ENCODE data around the gene MTCH2. TPM values are rescaled to one million over a fixed set of nuclear protein-coding genes. Genes with fewer than 3 reads are reported as not detected.
"Not testable (repeated sequence)": the region's sequence is repeated elsewhere in the genome, so short reads cannot be mapped to it uniquely, and the experiment has no call there.

Gene MTCH2
- total RNA-seq = 39.3 TPM

DNA sequence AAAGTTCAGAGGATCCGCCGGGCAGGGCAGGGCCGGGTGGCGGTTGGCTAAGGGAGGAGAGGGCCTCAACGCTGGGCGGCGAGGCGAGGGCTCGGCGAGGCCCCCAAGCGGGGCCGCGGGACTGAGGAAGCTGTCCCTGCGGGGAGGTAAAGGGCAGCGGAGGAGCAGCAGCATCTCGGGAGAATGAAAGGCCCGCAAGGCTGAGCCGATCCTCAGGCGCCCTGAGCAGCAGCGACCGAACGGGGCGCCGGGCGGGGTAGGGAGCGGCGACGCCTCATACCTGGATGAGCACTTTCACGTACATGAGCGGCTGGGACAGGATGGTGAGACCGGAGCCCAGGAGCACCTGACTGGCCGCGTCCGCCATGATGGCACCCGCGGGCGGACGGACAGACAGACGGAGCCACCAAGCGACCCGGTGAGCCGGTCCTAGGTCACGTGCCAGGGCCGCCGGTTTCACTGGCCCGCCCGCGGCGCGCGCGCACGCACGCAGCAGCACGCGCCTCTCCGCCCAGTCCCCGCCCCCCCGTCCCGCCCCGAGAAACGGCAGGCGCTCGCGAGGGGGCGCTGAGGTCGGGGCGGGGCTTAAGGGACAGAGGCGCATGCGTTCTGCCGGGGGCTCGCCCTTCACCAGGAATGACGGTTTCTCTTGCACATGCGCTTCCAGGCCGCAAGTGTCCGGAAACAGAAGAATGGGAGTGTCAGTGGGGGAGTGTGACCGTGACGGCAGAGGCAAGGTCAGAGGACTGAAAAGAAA, at the start of gene MTCH2:
TSS of gene MTCH2 (minus strand) at position 461 of the 757 bp plus-strand sequence. CDS start at position 367, 94 bp downstream.
- DNase-seq (ENCODE audit: low read depth in 2 of 3, low spot score in 2 of 3) = peak; percentile 95 to 98 (median 97)

DNA sequence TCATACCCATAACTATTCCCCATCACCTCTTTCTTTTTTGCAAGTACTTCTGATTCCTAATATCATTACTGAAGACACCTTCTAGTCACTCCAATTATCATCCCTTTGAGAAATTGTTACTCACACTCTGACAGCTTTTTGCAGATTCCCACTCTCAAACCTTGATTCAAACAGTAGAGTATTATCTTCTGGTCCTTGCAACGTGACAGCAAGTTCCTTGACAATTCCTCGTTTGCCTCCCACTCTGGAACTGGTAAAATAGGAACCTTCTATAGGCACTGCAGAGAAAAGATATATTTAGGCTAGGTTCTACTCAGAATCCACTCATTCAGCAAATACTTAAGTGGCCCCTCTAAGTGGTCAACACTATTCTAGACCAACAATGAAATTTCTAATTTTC, 49.6 kb upstream of the MTCH2 start:
- no peak for DNase-seq (ENCODE audit: low read depth in 2 of 3, low spot score in 2 of 3)

DNA sequence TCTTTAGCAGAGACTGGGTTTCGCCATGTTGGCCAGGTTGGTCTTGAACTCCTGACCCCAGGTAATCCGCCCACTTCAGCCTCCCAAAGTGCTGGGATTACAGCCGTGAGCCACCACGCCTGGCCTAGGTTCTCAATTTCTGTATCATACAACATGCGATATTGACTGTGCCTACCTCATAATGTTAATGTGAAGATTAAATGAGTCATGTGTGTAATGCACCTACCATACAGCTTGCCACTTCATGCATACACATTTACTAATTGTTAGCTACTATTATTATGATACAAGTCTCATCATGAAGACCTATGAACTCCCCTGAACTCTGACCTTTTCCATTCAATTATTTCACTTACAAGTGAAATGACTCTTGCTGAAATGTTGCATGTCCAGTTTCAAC, 47.1 kb upstream of the MTCH2 start:
- DNase-seq (ENCODE audit: low read depth in 2 of 3, low spot score in 2 of 3) = no peak

DNA sequence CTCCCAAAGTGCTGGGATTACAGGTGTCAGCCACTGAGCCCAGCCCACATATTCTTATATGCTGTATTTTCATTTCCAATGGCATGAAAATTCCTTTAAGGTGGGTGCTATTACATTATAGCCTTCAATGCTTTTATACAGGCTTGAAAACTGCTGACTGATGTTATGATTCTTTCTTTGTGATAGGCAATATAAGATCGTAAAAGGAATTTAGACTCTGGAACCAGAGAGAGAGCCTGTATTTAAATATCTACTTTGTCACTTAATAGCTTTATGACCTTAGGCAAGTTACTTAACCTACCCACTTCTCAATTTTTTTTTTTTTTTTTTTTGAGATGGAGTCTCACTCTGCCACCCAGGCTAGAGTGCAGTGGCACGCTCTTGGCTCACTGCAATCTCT, 46.6 kb upstream of the MTCH2 start:
- DNase-seq (ENCODE audit: low read depth in 2 of 3, low spot score in 2 of 3) = no peak

DNA sequence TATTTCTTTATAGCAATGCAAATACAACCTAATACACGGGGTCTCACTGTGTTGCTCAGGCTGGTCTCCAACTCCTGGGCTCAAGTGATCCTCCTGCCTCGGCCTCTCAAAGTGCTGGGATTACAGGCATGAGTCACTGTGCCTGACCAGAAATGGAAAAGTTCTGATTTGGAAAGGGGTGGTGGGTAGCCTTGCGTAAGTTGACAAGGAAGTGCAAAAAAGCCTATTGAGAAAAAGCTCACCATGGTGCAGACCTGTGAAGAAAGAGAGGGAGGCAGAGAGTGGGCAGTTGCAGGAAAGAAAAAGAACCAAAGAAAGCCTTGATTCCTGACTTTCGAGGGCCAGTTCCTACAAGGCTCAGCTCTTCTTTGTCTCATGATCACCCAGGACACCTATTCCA, 45.8 kb upstream of the MTCH2 start:
- DNase-seq (ENCODE audit: low read depth in 2 of 3, low spot score in 2 of 3) = no peak

DNA sequence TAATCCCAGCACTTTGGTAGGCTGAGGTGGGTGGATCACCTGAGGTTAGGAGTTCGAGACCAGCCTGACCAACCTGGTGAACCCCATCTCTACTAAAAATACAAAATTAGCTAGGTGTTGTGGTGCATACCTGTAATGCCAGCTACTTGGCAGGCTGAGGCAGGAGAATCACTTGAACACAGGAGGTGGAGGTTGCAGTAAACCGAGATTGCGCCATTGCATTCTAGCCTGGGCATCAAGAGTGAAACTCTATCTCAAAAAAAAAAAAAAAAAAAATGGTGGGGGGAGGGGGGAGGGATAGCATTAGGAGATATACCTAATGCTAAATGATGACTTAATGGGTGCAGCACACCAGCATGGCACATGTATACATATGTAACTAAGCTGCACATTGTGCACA, 44.3 kb upstream of the MTCH2 start:
- not testable (repeated sequence) for DNase-seq (ENCODE audit: low read depth in 2 of 3, low spot score in 2 of 3)

DNA sequence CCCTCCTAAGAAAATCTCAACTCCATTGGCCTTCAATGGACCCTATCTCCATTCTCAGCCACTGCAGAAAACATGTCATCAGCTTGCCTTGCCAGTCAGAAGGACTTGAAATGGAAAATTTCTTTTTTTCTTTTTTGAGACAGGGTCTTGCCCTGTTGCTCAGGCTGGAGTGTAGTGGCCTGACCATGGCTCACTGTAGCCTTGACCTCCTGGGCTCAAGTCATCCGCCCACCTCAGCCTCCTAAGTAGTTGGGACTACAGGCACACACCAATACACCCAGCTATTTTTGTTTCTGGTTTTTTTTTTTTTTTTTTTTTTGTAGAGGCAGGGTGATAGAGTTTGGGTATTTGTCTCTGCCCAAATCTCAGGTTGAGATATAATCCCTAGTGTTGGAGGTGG, 43.8 kb upstream of the MTCH2 start:
- no peak for DNase-seq (ENCODE audit: low read depth in 2 of 3, low spot score in 2 of 3)

DNA sequence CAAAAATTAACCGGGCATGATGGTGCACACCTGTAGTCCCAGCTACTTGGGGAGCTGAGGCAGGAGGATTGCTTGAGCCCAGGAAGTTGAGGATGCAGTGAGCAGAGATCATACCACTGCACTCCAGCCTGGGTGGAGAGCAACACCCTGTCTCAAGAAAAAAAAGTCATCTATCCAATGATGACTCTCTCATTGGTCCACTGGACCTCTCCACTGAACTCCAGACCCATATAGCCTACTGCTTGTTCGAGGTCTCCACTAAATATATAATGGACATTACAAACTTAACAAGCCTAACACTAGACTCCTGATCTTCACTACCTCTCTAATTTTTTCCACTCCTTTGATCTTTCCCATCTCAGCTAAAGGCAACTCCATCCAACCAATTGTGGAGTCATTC, 33.5 kb upstream of the MTCH2 start:
- no peak for DNase-seq (ENCODE audit: low read depth in 2 of 3, low spot score in 2 of 3)

DNA sequence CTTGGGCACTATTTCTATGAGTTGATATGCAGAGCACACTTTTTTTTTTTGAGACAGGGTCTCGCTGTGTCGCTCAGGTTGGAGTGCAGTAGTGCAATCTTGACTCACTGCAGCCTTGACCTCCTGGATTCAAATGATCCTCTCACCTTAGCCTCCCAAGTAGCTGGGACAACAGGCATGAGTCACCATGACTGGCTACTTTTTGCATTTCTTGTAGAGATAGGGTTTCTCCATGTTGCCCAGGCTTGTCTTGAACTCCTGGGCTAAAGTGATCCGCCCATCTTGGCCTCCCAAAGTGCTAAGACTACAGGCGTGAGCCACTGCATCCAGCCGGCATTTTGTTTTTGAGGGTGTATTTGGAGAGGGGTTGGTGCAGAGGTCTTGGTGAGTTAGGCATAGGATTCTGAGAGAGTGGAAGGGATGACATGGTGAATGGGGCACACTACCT, 29.9 kb upstream of the MTCH2 start:
- DNase-seq (ENCODE audit: low read depth in 2 of 3, low spot score in 2 of 3) = no peak

DNA sequence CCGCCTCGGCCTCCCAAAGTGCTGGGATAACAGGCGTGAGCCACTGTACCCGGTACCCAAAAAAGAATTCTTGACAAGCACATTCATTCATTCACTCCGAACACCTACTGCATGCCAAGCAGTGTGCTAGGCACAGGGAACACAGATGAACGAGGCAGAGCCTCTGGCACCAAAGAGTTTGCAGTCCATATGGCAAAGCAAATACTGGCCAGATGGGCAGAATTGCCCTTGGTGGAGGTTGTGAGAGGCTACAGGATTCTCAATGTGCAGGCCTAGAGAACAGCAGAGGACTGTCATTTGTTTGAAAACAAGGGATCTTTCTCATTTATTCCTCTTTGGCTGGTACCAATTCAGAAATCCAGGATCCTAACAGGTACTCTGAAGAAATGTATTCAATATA, 27.5 kb upstream of the MTCH2 start:
- DNase-seq (ENCODE audit: low read depth in 2 of 3, low spot score in 2 of 3) = no peak

DNA sequence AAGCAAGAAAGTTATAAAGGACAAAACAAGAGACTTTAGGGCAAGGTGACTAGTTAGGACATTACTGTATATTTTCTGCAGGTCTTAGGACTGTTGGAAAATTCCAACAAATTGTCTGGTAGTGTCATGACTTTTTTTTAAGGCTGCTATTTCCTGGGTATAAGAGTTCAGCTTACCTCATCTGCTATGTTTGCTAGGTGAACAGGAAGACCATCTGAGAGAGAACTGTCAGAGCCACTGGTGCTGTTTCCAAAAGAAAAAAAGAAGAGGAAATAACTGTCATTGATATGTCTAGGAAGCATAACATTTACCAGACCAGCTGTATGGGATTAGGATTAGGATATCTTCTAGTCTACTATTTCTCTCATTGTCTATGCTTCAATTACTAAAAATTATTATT, 26.3 kb upstream of the MTCH2 start:
- no peak for DNase-seq (ENCODE audit: low read depth in 2 of 3, low spot score in 2 of 3)

DNA sequence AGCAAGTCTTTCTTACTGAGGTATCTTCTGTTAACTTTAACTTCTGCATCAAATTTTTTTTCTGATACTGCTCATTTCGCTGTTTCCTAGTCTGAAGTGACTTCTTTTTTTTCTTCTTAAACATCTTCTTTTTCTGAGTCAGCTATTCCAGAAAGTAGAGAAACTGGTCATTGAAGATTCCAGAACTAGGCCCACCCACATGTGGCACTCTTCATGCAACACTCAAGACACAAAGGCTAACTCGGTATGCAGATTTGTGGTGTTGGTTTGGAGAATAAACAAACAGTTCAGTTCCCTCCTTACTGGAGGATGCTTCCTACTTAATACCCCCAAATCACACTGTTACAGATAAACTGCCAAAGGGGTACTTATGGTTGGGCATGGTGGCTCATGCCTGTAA, 25.2 kb upstream of the MTCH2 start:
- no peak for DNase-seq (ENCODE audit: low read depth in 2 of 3, low spot score in 2 of 3)

DNA sequence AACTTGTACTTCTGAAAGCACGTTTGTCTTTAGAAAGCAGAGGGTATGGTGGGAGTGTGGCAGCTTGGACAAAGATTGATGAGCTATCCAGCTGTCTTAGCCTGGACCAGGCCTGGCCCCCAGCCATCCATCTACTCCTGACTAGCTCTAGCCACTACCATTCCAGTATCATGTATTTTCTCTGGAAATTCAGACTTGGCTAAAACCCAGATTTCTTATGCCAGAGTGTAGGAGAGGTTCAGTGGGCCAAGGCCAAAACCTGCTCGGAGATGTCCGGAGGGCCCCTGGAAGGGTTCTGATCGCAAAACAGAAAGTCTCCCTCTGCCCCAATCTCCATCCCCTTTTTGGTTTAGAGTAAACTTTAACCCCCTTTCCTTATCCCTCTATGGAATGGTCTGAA, 24.8 kb upstream of the MTCH2 start:
- DNase-seq (ENCODE audit: low read depth in 2 of 3, low spot score in 2 of 3) = no peak

DNA sequence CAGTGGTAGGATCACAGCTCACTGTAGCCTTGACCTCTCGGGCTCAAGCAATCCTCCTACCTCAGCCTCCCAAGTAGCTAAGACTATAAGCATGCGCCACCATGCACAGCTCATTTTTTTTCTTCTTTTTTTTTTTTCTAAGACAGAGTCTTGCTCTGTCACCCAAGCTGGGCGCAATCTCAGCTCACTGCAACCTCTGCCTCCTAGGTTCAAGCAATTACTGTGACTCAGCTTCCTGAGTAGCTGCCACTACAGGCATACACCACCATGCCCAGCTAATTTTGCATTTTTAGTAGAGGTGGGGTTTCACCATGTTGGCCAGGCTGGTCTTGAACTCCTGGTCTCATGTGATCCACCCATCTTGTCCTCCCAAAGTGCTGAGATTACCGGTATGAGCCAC, 22.6 kb upstream of the MTCH2 start:
- not testable (repeated sequence) for DNase-seq (ENCODE audit: low read depth in 2 of 3, low spot score in 2 of 3)

DNA sequence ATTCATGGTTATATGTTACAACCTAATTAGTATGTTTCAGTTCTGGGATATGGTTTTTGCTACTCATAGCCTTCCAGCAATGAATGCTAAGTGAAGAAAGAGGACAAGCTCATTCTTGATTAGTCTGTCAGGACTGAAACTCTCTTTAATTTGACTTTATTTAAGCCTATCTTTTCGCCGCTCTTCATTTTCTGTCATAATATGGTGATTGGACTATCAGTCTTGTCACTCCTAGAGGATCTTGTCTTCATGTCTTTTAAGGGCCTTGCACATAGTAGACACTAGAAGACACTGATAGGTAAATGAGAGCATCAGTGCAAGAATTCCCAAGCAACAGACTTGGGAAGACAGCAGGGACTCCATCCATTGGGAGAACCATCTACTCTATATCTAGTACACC, 18.9 kb upstream of the MTCH2 start:
- no peak for DNase-seq (ENCODE audit: low read depth in 2 of 3, low spot score in 2 of 3)

DNA sequence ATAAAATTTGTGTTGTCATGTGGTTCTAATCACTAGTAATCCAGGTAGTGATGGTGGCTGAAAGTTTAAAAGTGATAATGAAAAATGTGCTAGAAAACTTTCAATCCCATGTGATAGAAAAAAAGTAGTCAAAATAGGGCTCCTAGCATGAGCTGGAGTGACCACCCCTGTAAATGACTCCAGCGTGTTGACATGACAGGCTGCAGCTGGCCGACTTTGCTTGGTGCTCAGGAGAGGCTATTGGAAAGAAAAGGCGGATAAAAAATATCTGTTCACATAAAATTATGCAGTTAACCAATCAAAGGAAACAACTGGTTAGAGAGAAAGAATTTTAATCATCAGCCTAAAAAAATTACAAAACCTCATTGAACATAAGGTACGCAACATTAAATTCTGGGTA, 16.9 kb upstream of the MTCH2 start:
- DNase-seq (ENCODE audit: low read depth in 2 of 3, low spot score in 2 of 3) = no peak

DNA sequence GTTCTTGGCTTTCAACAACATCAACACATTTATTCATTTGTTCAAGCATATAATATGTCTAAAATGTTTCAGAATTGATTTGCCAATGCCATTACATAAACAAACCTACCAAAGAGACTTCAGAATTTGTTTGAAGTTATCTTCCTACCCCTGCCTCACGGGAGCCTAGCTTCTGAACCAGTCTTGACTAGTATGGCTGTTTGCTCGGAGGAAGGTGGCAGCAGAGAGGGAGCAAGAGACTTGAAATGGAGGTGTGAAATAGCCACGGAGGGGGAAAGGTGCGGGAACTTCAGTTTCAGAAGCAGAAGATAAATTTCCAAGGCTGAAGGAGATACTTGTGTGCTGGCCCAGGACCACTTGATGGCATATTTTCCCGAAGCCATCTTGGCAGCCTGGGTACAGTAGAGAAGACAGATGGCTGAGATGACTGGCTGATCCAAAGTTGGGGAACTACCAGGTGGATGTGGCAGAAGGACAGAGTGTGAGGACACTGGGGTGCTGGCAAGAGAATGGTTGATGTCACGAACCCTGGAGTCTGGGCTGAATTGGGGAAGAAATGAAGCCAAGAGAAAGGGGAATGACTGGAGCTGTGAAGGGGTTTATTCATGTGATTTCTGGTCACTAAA, 14.0 kb upstream of the MTCH2 start:
- no peak for DNase-seq (ENCODE audit: low read depth in 2 of 3, low spot score in 2 of 3)

DNA sequence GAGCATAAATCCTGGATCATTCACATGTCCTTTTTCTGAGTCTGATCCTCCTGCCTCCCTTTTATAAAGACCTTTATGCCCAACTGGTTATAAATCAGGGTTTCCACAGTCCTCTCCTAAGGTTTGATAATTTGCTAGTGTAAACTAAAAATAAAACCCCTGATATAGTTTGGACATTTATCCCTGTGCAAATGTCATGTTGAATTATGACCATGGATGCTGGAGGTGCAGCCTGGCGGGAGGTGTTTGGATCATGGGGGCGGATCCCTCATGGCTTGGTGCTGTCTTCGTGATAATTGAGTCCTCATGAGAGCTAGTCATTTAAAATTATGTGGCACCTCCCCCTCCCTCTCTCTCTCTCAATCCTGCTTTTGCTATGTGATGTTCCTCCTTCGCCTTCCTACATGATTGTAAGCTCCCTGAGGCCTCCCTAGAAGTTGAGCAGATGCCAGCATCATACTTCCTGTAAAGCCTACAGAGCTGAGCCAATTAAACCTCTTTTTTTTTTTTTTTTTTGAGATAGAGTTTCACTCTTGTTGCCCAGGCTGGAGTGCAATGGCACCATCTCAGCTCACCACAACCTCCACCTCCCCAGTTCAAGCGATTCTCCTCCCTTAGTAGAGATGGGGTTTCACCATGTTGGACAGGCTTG, 9.6 kb upstream of the MTCH2 start:
- no peak for DNase-seq (ENCODE audit: low read depth in 2 of 3, low spot score in 2 of 3)

DNA sequence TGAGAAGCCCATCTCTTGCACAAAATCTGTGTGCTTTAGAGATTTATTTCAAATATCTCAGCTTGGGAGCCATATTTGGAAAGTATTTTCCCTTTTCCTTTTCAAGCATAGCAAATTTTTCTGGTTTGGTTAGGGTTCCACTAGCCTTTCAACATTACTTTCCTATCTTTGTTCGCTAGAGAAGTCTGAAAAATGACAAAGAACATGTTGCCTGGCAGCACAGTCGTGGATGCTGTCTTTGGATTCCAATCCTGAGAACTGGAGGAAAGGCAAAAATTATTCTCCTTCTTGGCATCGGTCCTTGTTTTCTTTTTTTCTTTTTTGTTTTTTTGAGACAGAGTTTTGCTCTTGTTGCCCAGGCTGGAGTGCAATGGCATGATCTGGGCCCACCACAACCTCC, 6.9 kb upstream of the MTCH2 start:
- no peak for DNase-seq (ENCODE audit: low read depth in 2 of 3, low spot score in 2 of 3)

DNA sequence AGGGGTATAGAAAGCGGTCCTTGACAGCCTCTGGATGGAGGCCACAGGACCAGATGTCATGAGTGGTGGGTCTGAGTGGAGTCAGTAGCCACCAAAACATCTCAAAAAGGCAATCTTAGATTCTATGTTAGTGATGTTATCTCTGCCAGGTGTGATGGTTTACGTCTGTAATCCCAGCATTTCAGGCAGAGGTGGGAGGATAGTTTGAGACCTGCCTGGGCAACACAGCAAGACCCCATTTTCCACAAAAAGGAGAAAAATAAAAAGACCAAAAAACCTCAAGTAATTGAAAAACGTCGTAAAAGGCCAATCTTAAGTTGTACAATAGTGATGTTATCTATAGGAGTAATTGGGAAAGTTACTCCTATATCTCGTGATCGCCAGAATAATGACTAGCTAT, 3.7 kb upstream of the MTCH2 start:
- DNase-seq (ENCODE audit: low read depth in 2 of 3, low spot score in 2 of 3) = no peak

DNA sequence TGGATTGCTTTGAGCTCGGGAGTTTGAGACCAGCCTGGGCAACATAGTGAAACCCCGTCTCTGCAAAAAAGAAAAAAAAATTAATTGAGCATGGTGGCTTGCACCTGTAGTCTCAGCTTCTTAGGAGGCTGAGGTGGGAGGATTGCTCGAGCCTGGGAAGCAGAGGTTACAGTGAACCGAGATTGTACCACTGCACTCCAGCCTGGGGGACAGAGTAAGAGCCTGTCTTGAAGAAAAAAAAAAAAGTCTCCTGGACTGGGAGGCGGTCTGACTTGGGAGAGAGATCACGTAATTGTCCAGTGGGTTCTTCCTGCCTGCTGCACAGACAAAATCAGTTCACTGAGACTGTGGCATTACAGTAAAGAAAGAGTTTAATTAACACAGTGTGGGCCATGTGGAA, 3.1 kb upstream of the MTCH2 start:
- DNase-seq (ENCODE audit: low read depth in 2 of 3, low spot score in 2 of 3) = no peak

DNA sequence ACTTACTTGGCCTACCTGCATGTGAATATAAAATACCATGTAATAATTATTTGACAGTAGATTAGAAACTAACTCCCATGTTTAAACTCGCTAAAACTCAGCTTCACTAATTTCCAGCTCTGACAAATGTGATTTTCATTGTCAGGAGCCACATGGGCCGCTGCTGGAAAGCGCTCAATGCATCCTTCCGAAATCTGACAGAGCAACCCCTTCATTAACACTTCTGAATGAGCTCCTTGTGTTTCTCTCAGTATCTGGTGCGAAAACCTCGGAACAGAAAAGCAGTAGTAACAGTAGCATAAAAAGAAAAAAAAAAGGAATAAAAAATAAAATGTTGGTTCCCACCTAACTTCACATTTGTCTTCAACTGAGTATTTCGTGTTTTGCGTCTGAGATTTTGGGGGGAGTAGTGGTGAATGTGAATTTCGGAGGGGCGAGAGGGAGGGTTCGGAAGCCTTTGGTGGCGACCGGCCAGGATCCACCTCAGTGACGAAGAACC, 710 bp downstream of the MTCH2 start:
- no peak for DNase-seq (ENCODE audit: low read depth in 2 of 3, low spot score in 2 of 3)
